Stimulated activated CD8-positive, alpha-beta memory T cell treated with anti-CD3 and anti-CD28 coated beads, Interleukin-4, amount 100 ng/mL, for 48 hours (primary cell): ENCODE measurements around the gene SMARCA2.
A peak's percentile ranks its signal among the peaks of the same experiment; 100 is the strongest.

ENCODE experiments used
- DNase-seq: peaks from one replicate; pipeline ENCODE4 v3.0.0-alpha.2; 2020

SMARCA2 gene

DNA sequence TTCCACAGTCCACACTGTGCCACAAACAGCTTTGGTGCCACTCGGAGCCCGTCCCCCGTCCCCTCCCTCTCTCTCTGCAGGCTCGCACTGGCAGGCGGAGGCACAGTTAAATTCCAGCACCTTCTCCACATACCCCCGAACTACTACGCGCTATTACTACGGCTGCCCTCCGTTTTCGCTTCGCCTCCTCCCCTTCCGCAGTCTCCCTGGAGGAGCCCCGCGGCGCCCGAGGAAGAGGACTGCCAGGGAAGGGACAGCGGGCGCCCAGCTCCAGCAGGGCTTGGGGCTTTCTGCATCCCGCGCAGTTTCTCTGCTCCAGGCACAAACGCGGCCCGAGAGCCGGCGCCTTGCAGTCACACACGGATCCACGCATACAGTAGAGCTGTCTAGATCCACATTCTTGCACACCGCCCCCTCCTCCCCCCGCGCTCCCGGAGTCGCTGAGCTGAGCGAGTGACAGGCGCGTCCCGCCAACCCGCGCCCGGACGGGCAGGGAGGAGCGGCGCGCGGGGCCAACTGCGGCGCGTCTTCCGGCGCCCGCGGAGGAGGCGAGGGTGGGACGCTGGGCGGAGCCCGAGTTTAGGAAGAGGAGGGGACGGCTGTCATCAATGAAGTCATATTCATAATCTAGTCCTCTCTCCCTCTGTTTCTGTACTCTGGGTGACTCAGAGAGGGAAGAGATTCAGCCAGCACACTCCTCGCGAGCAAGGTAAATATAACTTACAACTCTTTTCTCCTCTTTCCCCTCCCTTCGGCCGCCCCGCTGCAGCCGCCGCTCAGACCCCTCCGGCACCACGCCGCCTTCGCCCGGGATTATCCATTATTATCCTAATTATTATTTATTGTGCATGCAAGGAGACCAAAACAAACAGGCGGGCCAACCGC is at the start of gene SMARCA2:
Gene SMARCA2 (plus strand): TSS at position 652 of the 885 bp plus-strand sequence. CDS start 13,676 bp downstream, outside the sequence.
- peak; percentile 95 for DNase-seq

DNA sequence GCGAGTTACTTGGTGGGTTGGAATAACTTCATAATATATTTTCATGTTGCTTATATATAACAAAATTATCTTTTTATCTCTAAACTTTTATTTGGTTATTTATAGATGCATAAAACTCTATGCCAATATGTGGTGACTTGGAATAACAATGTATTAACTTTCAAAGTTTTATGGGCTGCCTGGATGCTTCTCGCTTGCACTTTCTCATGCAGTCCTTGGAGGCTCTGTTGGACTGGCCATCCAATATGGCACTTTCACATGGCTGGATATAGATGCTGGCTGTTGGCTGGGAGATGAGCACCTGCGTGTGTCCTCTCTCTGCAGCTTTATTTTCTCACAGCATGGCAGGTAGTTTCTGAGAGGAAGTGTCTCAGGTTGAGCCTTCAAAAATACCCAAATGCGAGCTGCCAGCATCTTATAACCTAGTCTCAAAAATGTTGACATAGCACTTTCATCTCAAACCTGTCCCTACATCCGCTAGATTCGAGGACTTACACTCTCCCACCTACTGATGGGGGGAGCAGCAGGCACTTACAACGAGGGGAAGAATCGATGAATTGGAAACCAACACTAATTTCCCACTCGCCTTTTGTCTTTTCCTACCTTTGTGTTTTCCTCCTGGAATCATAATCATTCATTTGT is 48.3 kb upstream of the SMARCA2 start:
- DNase-seq, result no peak

DNA sequence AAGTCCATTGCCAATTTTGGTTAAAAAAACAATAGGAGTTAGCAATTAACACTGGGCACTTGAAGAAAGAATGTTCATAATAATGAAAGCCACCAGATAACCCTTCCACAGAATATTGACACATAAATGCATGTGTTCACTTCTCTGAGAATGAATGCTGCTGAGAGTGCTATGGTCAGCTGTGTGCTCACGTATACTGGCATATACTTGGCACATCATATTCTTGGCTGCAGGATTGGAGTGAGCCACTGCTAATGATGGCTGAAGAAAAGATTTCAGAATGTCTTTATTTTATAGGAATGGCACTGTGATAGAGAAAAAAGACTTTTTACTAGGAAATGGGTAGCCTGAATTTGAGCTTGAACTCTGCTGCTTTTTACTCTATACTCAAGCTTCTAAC is 46.0 kb upstream of the SMARCA2 start:
- no peak for DNase-seq

DNA sequence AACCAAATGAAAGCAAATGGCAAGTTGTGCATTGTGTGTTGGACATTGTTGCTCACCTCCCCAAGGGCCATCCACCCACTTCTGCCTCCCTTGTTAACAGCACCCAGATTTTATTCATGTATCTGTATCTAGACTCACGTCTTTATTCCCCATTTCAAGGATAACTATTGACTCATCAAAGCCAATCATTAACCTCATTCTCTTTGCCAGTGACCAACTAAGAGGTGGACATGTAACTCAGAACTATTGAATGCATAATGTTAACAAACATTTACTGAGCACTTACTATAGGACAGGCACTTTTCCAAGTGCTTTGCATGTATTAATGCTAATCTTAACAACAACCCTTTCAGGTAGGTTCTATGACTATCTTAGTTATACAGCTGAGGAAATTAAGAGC is 45.2 kb upstream of the SMARCA2 start:
- no peak for DNase-seq

DNA sequence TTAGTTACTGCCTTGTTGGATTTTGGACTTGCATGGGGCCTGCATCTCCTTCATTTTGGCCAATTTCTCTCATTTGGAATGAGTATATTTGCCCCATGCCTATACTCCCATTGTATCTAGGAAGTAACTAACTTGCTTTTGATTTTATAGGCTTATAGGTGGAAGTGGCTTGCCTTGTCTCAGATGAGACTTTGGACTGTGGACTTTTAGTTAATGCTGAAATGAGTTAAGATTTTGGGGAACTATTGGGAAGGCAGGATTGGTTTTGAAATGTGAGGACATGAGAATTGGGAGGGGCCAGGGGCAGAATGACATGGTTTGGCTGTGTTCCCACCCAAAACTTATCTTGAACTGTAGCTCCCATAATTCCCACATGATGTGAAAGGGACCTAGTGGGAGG is 42.5 kb upstream of the SMARCA2 start:
- no peak for DNase-seq

DNA sequence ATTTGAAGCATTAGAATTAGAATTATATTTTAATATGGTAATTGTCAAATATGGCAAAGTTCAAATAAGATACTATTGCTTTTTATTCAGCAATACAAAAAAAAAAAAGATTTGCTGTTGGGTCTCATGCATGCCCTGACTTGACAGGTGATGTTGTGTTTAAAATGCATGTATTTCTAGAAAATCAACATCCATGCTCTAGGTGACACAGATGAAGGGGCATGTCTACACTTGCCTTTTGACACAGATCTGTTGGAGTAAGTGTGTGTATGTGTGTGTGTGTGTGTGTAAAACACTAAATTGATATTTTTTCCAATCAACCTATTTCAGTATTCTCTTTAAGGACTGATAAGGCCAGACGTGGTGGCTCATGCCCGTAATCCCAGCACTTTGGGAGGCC is 38.1 kb upstream of the SMARCA2 start:
- no peak for DNase-seq

DNA sequence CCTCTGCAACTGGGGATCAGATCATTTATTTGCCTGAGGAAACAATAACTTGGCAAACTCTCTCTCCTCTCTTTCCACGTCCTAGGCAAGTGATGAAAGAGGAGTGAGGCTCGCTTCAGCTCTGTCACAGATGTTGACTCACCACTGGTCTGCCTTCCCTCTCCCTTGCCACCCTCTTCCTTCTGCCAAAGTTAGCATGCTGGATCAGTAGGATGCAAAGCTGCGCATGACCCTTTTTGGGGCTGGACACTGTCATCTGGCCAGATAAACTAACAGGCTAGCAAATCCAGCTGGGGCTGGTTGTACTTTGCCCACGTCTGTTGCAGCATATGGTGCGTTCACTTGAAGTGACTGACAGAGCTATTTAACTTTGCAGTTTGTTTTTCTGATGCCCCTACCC is 36.2 kb upstream of the SMARCA2 start:
- no peak for DNase-seq

DNA sequence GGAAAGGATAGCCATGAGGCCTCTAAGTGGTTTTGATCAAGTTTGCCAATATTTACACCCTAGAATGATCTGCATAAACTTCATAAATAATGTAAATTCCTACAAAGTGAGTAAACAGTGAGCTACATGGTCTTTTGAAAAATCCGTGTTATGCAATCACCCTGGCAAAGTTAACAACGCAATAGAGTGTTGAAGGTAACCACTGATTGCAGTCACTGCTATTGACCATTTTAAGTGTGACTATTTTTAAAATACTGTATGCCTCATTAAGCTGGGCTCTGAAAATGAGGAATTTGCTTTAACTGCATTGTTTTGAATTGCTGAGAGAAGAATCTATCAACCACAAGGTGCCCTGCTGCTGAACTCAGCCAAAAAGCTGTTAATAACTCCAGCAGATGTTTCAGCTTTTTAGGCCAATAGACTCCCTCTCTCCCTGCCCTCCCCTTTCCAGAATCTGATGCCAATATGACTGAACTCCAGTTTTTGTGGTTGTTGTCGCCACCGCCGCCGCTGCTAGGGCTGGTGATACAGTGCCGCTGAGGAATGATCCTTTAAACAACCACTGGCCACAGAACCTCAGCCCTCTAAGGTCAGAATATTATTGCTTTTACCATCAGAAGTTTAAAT is 35.3 kb upstream of the SMARCA2 start:
- DNase-seq, result no peak

DNA sequence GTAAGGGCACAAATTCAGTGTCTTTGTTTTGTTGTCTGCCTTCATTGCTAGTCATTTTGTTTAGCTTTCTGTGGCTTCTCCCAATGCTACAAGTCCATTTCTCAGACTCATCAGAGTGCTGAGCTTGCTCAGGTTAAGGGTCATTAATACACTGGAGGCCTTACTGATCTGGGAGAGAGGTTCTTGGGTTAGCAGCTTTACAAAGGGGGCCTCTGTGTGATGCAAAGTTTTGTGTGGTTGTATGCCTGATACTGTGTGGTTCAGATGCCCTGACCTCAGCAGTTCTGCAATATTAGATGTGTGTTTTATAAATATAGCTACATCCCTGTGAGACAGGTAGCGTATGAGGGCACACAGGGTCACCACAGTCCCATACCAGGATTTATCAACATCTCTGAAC is 34.8 kb upstream of the SMARCA2 start:
- DNase-seq, result no peak

DNA sequence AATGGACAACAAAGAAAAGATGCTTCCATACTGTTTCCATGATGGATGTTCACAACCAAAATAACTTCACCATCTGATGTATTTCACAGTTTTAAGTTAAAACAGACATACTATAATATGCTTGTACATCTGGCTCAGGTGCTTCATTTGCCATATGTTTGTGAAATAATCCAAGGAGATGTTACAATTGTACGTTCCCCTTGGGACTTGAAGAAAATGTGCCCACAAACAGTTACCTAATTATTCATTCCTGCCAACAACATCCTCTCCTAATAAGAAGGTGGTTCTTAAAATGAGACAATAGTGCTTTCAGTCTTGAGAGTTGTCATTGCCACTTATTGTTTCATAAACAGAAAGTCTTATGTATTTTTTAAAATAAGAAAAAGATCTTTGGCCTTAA is 33.1 kb upstream of the SMARCA2 start:
- no peak for DNase-seq

DNA sequence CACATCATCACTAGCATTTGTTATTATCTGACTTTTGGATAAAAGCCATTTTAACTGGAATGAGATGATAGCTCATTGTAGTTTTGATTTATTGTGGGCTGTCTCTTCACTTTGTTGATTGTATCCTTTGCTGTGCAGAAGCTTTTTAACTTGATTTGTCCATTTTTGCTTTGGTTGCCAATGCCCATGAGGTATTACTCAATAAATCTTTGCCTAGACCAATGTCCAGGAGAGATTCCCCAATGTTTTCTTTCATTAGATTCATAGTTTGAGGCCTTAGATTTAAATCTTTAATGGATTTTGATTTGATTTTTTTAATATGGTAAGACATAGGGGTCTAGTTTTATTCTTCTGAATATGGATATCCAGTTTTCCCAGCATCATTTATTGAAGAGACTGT is 28.8 kb upstream of the SMARCA2 start:
- no peak for DNase-seq

DNA sequence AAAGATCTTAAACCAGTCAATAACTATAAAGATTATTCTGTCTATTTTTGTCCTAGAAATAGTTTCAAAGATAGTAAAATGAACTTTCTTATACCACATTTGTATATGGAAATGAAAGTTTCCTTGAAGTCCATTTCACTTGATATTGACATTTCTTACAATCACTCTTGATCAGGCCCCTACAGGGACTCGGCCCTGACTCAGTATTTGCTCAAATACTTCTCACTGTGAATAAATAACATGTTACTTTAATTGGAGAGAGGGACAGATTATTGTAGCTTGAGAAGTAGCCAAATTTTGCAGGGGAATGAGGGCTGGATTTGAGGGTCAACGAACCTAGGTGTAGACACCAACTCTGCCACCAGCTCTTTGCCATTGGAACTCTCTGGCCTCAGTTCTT is 25.6 kb upstream of the SMARCA2 start:
- no peak for DNase-seq

DNA sequence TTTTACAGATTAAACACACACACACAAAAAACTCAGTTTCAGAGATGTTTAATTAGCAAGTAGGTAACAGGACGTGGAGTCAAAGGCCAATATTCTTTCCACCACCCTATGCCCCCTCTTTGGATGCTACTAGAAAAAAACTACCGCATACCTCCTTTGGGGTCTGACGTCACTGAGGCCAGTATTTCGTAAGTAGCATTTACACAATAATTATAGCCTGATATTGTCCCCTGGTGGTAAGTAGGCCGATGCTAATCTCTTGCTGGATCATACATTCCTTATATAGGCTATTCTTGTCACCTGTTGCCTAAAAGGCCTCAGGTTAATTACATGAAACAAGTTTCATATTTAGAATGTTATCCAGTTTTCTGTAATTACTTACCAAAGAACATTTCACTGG is 21.0 kb upstream of the SMARCA2 start:
- no peak for DNase-seq

DNA sequence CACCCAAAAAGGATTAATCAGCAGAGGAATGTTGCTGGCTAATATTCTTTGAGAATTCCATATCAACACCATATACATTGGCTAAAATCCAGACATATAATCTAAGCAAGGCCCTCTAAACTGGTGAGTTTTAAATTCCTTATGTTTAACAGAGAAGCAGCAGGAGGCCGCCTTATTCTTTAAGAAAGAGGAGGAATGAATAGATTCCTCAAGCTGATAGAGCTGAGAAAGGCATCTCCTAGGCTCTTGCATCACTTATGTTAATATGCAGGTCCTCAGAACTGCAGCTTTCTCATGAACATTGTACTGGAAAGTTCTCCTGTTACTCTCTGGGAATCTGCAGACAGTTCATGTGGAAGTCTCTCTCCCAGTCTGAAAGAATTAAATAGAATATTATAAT is 20.1 kb upstream of the SMARCA2 start:
- DNase-seq, result no peak

DNA sequence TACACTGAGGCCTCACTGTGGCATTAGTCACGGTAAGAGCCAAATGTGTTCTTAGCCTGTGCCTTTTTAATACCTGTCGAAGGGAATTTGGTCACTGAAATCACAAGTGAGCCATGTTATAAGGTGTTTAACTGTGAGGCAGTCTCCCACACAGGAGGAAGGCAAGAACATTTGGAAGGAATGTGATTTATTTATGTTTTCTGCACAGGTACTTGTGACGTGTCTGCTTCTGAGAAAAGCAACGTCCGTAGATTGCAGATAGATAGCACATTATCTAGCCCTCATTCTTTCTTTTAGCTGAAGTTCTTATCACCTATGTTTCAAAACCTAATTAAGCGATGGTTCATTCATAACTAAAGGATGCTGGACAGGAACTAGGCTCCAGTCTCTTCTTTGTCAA is 19.0 kb upstream of the SMARCA2 start:
- no peak for DNase-seq

DNA sequence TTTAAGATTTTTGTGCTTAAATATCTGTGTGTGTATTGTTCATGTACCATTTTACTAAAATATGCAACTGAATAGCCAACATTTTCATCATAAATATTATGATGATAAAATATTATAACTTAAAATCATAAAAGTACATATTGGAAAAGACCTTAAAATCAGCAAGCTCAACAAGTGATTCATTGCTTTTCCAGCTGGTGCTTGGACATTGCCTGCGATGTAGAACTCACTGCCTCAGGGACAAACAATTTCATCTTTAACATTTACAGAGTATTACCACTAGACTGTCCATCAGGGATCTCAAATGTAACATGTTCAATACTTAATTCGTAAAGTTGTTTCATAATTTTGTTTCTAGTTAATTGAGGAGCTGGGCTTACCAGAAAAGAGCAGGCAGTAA is 17.5 kb upstream of the SMARCA2 start:
- no peak for DNase-seq

DNA sequence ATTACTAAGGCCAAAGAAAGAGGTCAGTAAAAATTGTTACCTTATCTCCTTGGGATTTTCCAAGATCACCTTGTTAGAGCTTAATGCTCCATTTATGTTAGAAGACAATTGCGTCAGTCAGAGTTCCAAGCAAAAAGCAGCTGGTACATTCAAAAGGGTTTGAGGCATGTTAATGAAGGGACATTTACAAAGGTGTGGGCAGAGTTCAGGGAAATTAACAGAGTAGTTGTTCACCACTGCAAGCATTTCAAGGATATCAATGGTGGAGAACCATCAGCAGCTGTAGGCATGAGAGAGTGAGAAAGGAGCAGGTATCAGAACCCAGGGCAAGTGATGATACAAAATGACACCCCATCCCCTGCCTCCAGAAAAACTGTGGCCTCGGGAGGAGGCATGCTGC is 17.0 kb upstream of the SMARCA2 start:
- DNase-seq, result no peak

DNA sequence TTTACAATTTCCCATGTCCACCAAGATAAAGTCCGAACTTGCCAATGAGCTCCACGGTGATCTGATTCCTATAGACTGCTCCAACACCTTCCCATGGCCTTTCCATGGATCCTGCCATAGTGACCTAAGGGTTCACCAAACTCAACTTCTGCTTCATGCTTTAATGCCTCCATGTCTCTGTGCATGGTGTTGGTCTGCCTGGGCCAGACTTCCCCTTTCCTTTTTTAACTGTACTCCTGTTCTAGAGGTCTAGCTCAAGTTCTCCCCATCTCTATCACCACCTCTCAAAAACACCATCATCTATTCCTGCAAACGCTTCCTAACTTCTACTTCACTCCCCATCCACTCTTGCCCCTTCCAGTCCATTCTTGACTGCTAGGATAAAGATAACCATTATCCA is 14.8 kb upstream of the SMARCA2 start:
- DNase-seq, result no peak

DNA sequence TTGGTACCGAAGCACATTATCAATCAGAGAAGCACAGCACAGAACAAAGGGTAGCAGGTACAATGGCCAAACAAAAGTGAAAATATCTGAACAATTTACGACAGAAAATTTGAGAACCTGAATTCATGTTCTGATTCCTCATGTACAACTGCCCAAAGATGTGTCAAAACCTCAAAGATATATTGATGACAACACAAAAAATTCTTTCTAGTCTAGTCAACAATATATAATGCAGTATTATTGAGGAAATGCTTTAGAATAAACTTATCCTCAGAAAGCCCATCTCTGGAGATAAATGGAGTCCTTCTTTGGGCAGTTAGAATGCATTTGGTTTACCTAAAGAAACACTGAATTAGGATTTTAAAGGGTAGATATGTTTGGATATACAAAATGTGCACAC is 6.8 kb upstream of the SMARCA2 start:
- no peak for DNase-seq

DNA sequence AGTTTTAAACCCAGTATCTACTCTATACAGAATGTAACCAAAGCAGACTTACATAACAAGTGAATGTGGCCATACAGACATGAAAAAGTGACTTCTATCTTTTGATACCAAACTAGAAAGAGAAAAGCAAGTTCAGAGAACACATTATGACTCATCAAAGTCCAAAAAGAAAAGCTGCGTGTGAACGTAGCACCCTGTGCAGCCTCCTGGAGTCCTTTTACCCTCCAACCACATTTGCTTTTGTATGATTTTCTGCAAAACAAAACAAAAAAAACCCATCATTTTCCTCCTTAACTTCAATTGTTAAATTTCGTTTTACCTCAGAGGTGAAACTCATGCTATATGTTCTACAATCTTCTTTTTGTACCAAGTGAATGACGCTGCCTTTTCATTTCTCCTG is 2.8 kb upstream of the SMARCA2 start:
- no peak for DNase-seq

DNA sequence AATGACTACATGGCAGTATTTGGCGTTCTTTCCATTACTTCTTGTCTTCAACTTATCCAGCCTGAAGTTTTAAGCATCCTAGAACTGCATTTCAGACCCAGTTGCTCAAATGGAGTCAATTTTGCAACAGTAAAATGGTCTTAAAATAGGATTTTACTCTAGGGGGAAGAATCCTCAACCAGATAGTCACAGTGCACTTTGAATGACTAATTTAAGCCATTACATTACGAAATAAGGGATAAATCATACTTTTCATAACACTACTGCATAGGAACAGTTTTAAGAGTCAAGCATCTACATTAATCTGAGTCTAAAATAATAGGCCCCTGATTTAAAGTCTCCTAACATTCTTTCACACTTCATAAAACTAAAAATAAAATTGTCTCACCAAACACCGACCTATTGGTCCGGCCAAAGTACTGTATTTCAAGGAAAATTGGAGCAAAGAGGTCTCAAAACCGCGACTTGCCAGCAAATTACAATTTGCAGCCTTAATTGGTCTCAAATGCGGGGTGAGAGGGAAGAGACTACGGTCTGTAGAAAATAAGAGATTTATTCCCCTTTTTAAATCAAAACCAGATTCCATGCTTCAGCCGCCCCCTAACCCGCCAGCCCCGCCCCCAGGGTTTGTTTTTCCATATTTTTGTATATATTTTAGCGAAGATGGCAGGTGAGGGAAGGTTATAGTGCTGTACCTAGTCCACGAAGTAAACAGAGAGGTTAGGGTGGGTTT is 1.2 kb upstream of the SMARCA2 start:
- no peak for DNase-seq

DNA sequence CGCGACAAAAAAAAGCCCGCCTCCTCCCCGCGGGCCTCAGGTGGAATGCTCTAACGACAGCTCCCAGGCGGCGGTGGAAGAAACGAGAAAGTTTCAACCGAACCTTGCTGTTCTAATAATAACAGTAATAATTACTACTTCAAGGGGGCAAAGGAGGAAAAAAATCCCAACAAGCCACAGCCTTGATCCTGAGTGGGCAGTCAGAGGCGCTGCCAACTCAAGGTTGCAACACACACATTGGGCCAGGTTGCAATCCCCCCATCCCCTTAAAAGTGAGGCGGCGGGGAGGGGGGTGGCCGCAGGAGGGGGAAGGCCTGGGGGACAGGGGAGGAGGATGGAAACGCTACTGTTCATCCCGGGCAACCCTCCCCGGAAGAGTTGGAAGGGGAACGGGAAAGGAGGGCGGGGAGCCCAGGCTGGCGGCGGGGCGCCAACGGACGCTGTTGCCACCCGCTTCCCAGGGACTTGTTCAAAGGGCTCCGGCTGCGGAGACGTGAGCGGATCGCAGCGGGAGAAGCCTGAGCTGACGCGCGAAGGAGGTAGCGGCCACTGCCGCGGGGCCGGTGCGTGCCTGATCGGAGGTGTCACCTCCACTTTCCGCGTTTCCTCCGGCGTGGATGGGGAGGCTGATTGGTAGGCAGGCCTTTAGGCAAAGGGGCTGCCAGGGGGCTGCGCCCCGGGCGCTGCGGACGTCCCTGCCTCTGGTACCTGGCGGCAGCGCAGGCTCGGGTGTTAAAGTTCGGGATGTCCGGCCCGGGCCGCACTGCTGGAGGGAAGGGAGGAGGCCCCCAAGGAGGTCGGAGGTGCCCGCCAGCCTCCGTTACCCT is 647 bp downstream of the SMARCA2 start:
- DNase-seq, result peak; percentile 65
